Measurements from ENCODE around the gene MICAL1.

MICAL1 gene

GRCh38 chr6:109421184-109421583 lies 34.4 kb downstream of the MICAL1 start:
- H4K20me1 ChIP-seq (ENCODE audit: insufficient read depth, low read length), result no peaks in the 10 kb centered on the region
- TF ChIP-seq CTCF (IDR thresholded peaks at IDR 0.05; ENCODE audit: low read depth, low read length) (no peak), EZH2phosphoT487 (IDR thresholded peaks at IDR 0.05; ENCODE audit: low read depth) (no peak)
- H3K36me3 ChIP-seq (replicated peaks; ENCODE audit: low read depth, low read length), result no peaks in the 10 kb centered on the region
- no peaks in the 10 kb centered on the region for H3K4me1 ChIP-seq (ENCODE audit: low read length)
- no peak overlapping the region for H3K4me3 ChIP-seq (ENCODE audit: low read length)
- H3K79me2 ChIP-seq (ENCODE audit: low read length), result no peaks in the 10 kb centered on the region
- no peak overlapping the region for H2AFZ ChIP-seq (ENCODE audit: low read depth, low read length)
- no peaks in the 10 kb centered on the region; the same call in 1 of the 2 replicates for H3K27me3 ChIP-seq (ENCODE audit: low read depth, low read length)
- H3K4me2 ChIP-seq (ENCODE audit: low read length), result no peak overlapping the region
- H3K9me3 ChIP-seq (ENCODE audit: insufficient read depth, low read length), result no peaks in the 10 kb centered on the region
- no peak overlapping the region for H3K9ac ChIP-seq (ENCODE audit: low read length)
- no peak overlapping the region for H3K27ac ChIP-seq (ENCODE audit: low read length)

GRCh38 chr6:109420751-109421150 lies 34.8 kb downstream of the MICAL1 start:
- no peak overlapping the region for H3K9ac ChIP-seq (ENCODE audit: low read length)
- no peaks in the 10 kb centered on the region for H3K79me2 ChIP-seq (ENCODE audit: low read length)
- no peaks in the 10 kb centered on the region for H4K20me1 ChIP-seq (ENCODE audit: insufficient read depth, low read length)
- H3K36me3 ChIP-seq (replicated peaks; ENCODE audit: low read depth, low read length), result no peaks in the 10 kb centered on the region
- no peaks in the 10 kb centered on the region for H3K4me1 ChIP-seq (ENCODE audit: low read length)
- no peak overlapping the region for H3K27ac ChIP-seq (ENCODE audit: low read length)
- H3K9me3 ChIP-seq (ENCODE audit: insufficient read depth, low read length), result no peaks in the 10 kb centered on the region
- TF ChIP-seq EZH2phosphoT487 (IDR thresholded peaks at IDR 0.05; ENCODE audit: low read depth) (no peak), CTCF (IDR thresholded peaks at IDR 0.05; ENCODE audit: low read depth, low read length) (no peak)
- H3K4me3 ChIP-seq (ENCODE audit: low read length), result no peak overlapping the region
- H3K27me3 ChIP-seq (ENCODE audit: low read depth, low read length), result no peaks in the 10 kb centered on the region; the same call in 1 of the 2 replicates
- H2AFZ ChIP-seq (ENCODE audit: low read depth, low read length), result no peak overlapping the region
- no peak overlapping the region for H3K4me2 ChIP-seq (ENCODE audit: low read length)

GRCh38 chr6:109417646-109418045 lies 37.9 kb downstream of the MICAL1 start:
- H3K4me3 ChIP-seq (ENCODE audit: low read length), result no peak overlapping the region
- H3K27me3 ChIP-seq (ENCODE audit: low read depth, low read length), result no peaks in the 10 kb centered on the region; the same call in 1 of the 2 replicates
- H3K36me3 ChIP-seq (replicated peaks; ENCODE audit: low read depth, low read length), result no peaks in the 10 kb centered on the region
- no peak overlapping the region for H3K9ac ChIP-seq (ENCODE audit: low read length)
- H3K27ac ChIP-seq (ENCODE audit: low read length), result no peak overlapping the region
- no peaks in the 10 kb centered on the region for H3K4me1 ChIP-seq (ENCODE audit: low read length)
- H3K79me2 ChIP-seq (ENCODE audit: low read length), result no peaks in the 10 kb centered on the region
- TF ChIP-seq EZH2phosphoT487 (IDR thresholded peaks at IDR 0.05; ENCODE audit: low read depth), result no peak
- no peak for TF ChIP-seq CTCF (IDR thresholded peaks at IDR 0.05; ENCODE audit: low read depth, low read length)
- H3K4me2 ChIP-seq (ENCODE audit: low read length), result no peak overlapping the region
- H2AFZ ChIP-seq (ENCODE audit: low read depth, low read length), result no peak overlapping the region
- H3K9me3 ChIP-seq (ENCODE audit: insufficient read depth, low read length), result no peaks in the 10 kb centered on the region
- H4K20me1 ChIP-seq (ENCODE audit: insufficient read depth, low read length), result no peaks in the 10 kb centered on the region

GRCh38 chr6:109411034-109411433 lies 44.5 kb downstream of the MICAL1 start:
- Histone ChIP-seq H3K4me3 (ENCODE audit: low read length) (no peak overlapping the region), H3K36me3 (replicated peaks; ENCODE audit: low read depth, low read length) (no peaks in the 10 kb centered on the region), H3K9me3 (ENCODE audit: insufficient read depth, low read length) (no peaks in the 10 kb centered on the region), H3K4me1 (ENCODE audit: low read length) (no peaks in the 10 kb centered on the region), H3K4me2 (ENCODE audit: low read length) (no peak overlapping the region), H3K79me2 (ENCODE audit: low read length) (no peaks in the 10 kb centered on the region), H2AFZ (ENCODE audit: low read depth, low read length) (no peak overlapping the region), H3K27ac (ENCODE audit: low read length) (no peak overlapping the region), H3K27me3 (ENCODE audit: low read depth, low read length) (no peaks in the 10 kb centered on the region; the same call in 1 of the 2 replicates), H4K20me1 (ENCODE audit: insufficient read depth, low read length) (no peaks in the 10 kb centered on the region), H3K9ac (ENCODE audit: low read length) (no peak overlapping the region)
- TF ChIP-seq CTCF (IDR thresholded peaks at IDR 0.05; ENCODE audit: low read depth, low read length) (no peak), EZH2phosphoT487 (IDR thresholded peaks at IDR 0.05; ENCODE audit: low read depth) (no peak)

All from OCI-LY3 (cell line).